ENCODE measurements around the gene ARHGEF40.

Gene ARHGEF40

DNA sequence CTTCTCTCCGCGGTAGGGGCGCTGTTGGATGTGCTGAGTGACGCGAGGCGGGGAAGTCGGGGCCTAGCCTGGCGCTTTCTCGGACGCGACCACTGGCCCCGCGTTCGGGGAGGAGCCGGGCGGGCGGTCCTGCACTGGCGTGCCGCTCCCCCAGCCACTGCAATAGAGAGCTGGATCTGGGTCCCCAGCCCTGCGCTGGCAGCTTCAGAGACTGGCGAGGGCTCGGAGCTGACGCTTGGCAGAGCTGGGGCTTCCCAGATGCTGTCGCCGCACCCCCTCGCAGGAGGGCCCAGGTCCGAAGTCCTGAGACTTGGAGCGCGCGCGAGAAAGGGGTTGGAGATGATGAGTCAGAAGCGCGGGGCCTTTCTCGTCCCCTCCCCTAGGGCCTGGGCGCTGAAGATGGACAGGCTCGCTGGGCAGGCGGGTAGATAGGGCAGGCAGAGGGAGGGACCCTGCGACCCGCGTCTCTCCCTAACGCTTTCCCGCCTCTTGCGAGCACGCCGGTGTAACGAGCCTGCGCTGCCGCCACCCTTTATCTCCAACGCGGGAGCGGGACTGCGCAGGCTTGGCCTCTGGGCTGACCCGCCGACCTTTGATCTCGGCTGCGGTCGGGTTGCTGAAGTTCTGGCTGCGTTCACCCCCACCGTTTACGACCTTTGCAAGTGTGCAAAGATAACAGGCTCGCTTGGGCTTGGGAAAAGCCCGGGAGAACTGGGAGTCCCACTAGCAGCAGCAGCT lies 33.8 kb downstream of the ARHGEF40 start:
- peak overlapping the region; percentile 97 for H3K4me3 ChIP-seq (ENCODE audit: low read length)
- DNase-seq (ENCODE audit: low read depth, low spot score): peak; percentile 92

DNA sequence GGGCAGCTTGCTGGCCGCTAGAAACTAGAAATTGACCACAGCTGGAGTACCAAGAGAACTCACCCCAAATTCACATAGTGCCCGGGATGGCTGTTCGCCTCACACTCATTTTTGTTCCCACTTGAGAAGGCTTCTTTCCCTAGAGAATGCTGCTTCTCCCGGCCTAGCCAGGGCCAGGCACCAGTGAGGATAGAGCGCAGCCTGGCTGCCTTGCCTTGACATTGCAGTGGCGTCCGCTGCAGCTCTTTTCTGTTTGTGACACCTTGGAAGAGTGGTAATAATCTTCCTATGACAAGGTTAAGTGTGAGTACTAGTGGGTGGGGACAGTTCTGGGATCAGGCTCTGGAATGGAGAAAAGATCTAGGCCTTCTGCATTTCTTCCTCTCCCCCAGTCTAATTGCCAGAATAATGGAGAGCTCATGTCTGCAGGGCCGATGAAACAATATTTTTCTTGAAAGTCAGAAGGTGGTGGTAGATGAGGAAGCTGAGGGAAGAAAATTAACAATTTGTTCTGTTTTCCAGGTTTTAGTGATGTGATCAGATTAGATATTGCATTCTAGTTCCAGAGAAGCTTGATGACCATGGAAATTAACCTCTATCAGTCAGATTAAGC lies 34.5 kb downstream of the ARHGEF40 start:
- peak; percentile 59 for DNase-seq (ENCODE audit: low read depth, low spot score)
- H3K4me3 ChIP-seq (ENCODE audit: low read length): peak overlapping the region; percentile 97

DNA sequence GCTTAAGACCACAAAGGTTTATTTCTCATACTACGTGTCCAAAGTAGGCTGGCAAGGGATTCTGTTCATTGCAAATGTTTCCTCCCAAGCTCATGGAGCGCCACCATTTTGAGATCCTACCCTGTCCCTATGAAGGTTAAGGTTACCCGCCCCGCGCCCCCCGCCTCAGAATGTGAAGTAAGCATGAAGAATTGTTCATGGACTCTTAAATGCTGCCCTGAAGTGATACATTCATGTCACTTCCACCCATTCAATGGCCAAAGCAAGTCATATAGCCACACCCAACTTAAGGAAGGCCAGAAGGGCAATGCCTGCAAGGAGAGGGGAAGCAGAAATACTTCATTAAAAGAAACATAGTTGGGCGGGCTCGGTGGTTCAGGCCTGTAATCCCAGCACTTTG lies 35.0 kb downstream of the ARHGEF40 start:
- H3K4me3 ChIP-seq (ENCODE audit: low read length): peak overlapping the region; percentile 97
- DNase-seq (ENCODE audit: low read depth, low spot score): no peak

DNA sequence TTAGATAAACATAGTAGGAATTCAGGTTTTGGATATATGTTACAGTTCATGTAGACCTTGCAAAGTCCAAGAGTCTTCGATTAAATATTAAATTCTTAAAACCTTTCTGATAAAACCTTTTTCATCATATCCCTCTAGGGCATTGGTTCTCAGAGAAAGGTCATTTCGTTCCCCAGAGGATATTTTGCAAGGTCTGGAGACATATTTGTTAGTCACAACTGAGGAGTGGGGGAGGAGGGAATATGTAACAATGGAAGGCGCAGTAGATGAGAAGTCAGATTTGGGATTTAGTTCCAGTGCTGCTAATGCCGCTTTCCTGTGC lies 36.0 kb downstream of the ARHGEF40 start:
- no peak for DNase-seq (ENCODE audit: low read depth, low spot score)

DNA sequence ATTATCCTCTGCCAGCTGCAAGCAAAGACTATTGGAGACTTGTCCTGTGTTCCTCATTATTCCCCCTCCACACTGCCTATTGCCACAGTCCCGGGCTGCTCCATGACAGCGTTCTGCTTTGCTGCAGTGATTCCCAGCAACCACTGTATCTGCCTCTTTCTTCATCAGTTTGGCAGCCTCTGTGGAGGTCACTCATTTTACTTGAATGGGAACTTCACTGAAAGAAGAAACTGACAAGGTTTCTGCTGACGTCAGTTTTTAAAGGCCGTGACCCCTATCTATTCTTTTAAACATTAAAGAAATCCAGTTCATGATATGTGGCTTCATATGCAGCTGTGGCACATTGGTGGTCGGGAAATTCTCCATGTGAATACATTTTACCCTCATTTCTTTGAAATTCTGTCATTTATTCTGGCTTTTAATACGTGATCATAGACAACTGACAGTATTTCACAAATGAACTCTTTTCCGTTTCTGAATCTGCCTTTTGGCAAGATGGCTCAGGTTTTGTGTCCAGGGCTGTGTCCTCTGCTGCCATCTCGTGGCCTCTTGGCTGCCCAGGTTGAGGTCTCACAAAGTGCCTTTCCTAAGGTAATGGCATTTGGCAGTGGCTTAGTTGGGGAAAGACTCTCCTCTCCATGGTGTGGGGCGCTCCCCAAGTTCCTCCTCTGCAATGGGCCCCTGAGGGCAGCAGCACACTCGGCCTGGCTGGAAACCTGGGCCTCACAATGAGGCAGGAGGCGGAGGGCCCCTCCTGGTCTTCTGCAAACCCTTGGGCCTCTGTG lies 36.6 kb downstream of the ARHGEF40 start:
- peak; percentile 73 for DNase-seq (ENCODE audit: low read depth, low spot score)
- H3K4me3 ChIP-seq (ENCODE audit: low read length): no peak overlapping the region

More for the DNA sequence above, 36.0 kb downstream of the ARHGEF40 start:
- no peak overlapping the region for H3K4me3 ChIP-seq (ENCODE audit: low read length)

DNA sequence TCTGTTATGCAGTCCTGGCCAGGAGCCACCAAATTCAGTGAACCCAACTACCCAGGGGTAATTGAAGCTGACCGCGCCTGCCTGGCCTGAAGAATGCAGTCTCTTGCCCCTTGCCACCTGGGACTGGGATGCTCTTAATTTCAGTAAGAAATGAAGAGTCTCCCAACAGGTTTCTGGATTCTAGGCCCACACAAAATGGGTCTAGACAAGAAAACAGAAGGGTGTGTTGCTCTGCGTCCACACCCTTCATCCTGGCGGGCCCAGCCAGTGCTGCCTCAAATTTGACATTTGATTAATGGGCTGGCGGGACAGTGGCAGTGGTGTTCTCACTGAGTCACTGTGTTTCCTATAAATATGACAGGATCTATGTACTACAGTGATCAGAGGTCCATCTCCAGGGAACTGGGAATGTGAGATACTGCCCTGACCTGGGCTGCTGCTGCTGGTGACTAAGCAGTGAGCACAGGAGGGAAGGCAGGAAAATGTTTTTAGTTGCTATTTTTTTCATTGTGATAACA lies 37.2 kb downstream of the ARHGEF40 start:
- DNase-seq (ENCODE audit: low read depth, low spot score): no peak
- no peak overlapping the region for H3K4me3 ChIP-seq (ENCODE audit: low read length)

DNA sequence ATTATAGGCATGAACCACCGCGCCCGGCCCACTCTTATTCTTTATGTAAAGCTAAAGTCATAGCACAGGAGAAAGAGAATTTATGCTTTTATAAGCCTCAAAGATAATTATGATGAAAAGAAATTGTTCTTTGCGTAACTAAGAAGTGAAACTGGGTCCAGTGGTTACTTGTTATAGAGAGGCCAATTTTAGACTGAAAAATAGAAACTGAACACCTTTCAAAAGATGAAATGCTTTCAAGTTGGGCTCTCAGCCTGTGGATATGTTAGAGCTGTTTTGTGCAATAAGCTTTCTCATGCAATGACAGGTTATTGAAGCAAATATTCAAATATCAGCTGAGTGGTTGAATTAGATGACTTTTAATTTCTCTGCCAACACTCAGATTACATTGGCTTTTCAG lies 38.7 kb downstream of the ARHGEF40 start:
- no peak for DNase-seq (ENCODE audit: low read depth, low spot score)
- H3K4me3 ChIP-seq (ENCODE audit: low read length): no peak overlapping the region

DNA sequence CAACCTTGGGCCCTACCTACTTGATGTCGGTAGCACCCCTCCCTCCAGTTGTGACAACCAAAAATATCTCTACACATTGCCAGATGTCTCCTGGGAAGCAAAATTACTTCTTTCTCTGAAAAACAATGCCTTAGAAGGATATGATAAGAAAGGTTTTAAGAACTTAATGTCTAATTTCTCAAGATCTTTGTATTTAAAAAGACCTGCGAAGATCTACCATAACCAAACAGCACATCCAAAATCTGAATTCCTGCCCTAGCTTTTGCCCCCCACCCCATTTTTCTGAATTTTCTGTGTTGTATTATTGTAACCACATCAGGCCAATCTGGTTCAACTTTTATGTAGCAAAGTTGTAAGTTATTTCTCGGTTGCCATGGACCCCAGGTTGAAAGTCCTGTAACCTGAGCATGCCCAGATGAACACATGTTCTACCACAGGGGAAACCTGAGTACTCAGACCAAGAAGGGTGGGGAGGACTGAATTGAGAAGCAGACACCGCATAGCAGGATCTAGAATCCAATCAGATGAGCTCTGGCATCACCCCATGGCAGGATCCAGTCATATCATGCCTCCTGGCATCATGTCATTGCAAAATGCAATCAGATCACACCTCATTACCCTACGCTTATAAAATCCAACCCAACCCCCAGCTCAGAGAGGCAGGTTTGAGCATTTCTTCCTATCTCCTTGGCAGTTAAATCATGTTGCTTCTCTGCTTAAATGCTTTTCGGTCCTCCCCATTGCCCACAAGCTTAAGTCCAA lies 39.5 kb downstream of the ARHGEF40 start:
- H3K4me3 ChIP-seq (ENCODE audit: low read length): no peak overlapping the region
- DNase-seq (ENCODE audit: low read depth, low spot score): peak; percentile 41

DNA sequence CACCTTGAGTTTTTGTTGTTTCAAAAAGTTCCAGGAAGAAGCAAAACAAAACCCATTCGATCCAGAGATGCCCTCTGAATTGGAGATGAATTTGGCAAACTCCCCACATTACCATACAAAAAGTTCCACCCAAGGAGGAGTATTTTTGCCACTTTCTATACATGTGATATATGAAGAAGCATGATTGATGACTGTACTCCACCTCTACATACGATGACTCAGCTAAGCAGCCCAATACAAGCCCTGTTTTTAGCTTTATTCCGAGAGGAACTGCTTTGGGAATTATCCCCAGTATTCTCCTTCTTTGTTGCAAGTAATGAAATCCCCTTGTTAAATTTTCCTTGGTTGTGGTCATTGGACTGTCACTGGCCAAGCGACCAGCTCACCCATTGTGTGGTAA lies 42.2 kb downstream of the ARHGEF40 start:
- no peak overlapping the region for H3K4me3 ChIP-seq (ENCODE audit: low read length)
- no peak for DNase-seq (ENCODE audit: low read depth, low spot score)

DNA sequence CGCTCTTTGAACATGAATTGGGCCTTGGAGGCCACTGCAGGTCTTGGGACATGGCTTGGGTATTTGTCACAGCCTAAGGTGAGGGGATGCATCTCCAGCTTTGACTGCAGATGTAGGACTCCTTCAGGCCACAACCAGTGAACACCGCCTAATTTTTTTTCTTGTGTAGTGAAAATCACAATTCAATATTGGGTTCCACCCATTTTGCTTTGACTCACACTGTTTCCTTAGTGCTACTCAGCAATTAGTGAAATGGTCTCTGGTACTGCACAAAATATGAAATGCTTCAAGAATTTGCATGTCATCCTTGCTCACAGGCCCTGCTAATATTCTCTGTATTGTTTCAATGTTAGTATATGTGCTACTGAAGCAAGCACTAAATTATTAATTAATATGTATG lies 43.3 kb downstream of the ARHGEF40 start:
- H3K4me3 ChIP-seq (ENCODE audit: low read length): no peak overlapping the region
- DNase-seq (ENCODE audit: low read depth, low spot score): no peak

DNA sequence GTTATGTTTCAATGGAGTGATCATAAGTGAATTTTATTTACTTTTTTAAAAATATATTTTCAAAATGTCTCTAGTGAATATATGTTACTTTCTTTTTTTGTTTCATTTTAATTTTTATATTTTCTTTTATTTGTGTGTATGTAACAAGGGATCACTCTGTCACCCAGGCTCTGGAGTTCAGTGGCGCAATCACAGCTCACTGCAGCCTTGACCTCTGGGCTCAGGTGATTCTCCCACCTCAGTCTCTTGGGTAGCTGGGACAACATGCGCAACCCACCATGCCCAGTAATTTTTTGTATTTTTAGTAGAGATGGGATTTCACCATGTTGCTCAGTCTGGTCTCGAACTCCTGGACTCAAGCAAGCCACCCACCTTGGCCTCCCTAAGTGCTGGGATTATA lies 48.8 kb downstream of the ARHGEF40 start:
- DNase-seq (ENCODE audit: low read depth, low spot score): no peak
- no peak overlapping the region for H3K4me3 ChIP-seq (ENCODE audit: low read length)

DNA sequence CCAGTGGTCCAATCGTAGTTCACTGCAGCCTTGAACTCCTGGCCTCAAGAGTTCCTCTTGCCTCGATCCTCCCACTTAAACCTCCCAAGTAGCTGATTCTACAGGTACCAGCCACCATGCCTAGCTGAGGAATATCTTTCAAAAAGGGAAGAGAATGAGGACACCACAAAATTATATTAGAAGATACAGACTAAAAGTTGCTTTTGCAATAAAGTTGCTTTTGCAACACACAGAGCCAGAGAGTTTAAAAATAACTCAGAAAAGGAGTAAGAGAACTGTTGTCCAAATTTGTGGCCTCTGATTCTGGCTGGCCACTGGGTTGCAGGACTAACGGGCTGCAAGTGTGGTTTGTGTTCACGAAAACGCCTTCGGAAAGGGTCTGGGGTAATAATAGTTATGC lies 50.6 kb downstream of the ARHGEF40 start:
- H3K4me3 ChIP-seq (ENCODE audit: low read length): no peak overlapping the region
- no peak for DNase-seq (ENCODE audit: low read depth, low spot score)

DNA sequence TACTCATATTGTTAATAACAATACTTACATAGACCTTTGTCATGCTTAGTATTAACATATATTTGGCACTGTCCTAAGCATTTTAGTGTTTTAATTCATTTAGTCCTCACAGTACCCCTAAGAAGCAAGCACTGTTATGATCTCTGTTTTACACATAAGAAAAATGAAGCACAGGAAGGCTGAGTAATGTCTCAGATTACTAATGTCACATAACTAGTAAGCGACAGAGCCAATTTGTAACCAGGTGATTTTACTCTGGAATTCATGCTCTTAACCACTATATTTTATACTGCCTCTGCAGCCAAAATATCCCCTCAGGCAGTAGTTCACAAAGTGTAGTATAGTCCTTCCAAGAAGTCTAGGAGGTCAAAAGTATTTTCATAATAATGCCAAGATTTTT lies 51.0 kb downstream of the ARHGEF40 start:
- no peak for DNase-seq (ENCODE audit: low read depth, low spot score)
- H3K4me3 ChIP-seq (ENCODE audit: low read length): no peak overlapping the region

DNA sequence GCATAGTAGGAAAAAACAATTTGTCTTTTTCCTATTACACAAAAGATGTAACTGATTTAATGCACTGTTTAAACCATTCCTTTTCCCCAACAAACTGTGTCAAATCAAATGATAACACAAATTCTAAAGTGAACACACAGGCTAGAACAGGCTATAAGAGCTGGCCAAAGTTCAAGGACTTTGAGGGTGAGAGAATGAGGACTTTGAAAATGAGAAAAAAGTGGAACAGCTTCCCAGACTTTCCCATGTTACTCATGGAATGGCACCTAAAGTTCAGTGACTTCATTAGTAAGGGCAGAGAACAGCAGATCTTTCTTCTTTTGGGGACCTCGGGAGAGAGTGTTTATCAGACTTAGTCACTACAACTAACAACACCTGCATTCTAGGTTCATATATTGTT lies 53.3 kb downstream of the ARHGEF40 start:
- no peak overlapping the region for H3K4me3 ChIP-seq (ENCODE audit: low read length)
- DNase-seq (ENCODE audit: low read depth, low spot score): no peak

DNA sequence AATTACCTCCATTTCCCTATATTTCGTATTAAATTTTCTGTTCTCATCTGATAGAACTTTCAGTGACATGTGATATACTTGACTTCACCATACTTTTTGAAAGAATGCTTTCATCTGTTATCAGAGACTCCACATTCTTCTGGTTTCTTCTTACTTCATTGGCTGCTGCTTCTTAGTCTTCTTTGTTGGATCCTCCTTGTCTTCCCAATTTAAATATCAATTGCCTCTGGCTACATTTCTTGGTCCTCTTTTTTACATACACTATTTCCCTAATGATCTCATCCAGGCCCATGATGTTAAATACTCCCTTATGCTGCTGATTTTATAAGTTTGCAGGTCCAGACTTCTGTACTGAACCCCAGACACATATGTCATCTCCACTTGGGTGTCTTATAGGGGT lies 63.8 kb downstream of the ARHGEF40 start:
- no peak overlapping the region for H3K4me3 ChIP-seq (ENCODE audit: low read length)
- no peak for DNase-seq (ENCODE audit: low read depth, low spot score)

DNA sequence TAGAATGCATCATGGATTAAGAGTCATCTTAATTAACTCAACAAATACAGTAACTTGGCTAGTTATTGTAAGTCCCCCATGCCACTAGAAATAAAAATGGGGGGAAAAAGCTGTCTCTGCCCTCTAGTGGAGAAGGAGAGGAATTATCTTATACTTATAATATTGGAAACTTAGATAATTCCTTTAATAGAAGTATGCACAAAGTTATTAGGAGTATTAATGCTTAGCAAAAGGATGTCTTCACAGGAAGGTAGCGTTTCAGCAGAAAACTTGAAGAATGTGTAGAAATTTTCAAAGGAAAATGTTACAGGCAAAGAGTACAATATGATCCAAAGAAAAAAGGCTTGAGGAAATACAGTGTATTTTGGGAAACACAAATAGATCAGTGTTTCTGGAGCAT lies 65.9 kb downstream of the ARHGEF40 start:
- DNase-seq (ENCODE audit: low read depth, low spot score): peak; percentile 20
- H3K4me3 ChIP-seq (ENCODE audit: low read length): no peak overlapping the region

Measured in Jurkat, Clone E6-1 (cell line).